ENCODE measurements around the gene UBTD1.

UBTD1 gene

DNA sequence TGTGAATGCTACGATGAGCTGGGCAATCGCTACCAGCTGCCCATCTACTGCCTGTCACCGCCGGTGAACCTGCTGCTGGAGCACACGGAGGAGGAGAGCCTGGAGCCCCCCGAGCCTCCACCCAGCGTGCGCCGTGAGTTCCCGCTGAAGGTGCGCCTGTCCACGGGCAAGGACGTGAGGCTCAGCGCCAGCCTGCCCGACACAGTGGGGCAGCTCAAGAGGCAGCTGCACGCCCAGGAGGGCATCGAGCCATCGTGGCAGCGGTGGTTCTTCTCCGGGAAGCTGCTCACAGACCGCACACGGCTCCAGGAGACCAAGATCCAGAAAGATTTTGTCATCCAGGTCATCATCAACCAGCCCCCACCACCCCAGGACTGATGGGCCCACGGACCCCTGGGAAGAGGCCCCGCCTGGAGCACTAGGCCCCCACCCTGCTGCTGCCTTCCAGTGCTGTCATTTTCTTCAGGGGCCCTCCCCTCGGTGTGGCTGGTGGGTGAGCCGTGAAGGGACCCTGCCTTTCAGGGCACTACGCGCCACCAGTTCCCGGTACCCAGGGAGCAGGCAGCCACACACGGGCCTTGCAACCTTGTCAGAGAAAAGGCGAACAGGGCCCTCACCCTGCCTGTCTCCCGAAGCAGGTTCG is 71.5 kb downstream of the UBTD1 start:
- TF ChIP-seq CTCF (IDR thresholded peaks at IDR 0.05; ENCODE audit: low read depth, low read length, missing control alignments), result no peak
- Histone ChIP-seq H3K4me3 (ENCODE audit: low read depth, low read length) (no peak overlapping the region), H3K36me3 (replicated peaks) (peaks cover 17% of the 10 kb centered on the region), H3K27ac (no peak overlapping the region), H3K27me3 (replicated peaks) (no peaks in the 10 kb centered on the region)
- in situ Hi-C loops (cut with HindIII; ENCODE audit: low pct_ligation_motif_present, low sequenced_read_pairs), result no loop called here
- no peak for DNase-seq

GRCh38 chr10:97570789-97571471 is 72.2 kb downstream of the UBTD1 start:
- Histone ChIP-seq H3K27ac (no peak overlapping the region), H3K36me3 (replicated peaks) (peaks cover 17% of the 10 kb centered on the region), H3K27me3 (replicated peaks) (no peaks in the 10 kb centered on the region), H3K4me3 (ENCODE audit: low read depth, low read length) (no peak overlapping the region)
- DNase-seq, result no peak
- in situ Hi-C loops (cut with HindIII; ENCODE audit: low pct_ligation_motif_present, low sequenced_read_pairs), result no loop called here
- TF ChIP-seq CTCF (IDR thresholded peaks at IDR 0.05; ENCODE audit: low read depth, low read length, missing control alignments), result no peak

DNA sequence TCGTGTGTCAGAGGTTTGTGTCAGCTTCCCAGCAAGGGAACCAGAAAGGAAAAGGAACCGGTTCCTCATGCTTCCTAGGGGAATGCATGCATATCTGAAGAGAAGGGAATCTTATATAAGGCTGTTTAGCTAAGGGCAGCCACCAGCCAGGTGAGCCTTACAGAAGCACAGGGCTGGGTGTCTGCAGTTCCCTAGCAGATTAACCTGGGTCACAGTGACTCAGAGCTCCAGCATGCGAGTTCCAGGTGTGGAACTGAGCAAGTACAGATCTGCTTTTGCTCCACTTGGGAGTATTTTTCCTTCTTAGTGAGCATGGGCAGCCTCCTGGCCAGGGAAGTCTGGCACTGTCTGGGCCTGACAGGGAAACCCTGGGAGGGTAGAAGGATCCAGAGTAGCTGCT is 72.9 kb downstream of the UBTD1 start:
- peaks cover 17% of the 10 kb centered on the region for H3K36me3 ChIP-seq (replicated peaks)
- TF ChIP-seq CTCF (IDR thresholded peaks at IDR 0.05; ENCODE audit: low read depth, low read length, missing control alignments), result no peak
- H3K27ac ChIP-seq, result no peak overlapping the region
- in situ Hi-C loops (cut with HindIII; ENCODE audit: low pct_ligation_motif_present, low sequenced_read_pairs), result no loop called here
- H3K4me3 ChIP-seq (ENCODE audit: low read depth, low read length), result no peak overlapping the region
- no peak for DNase-seq
- H3K27me3 ChIP-seq (replicated peaks), result no peaks in the 10 kb centered on the region

GRCh38 chr10:97572214-97572989 is 73.7 kb downstream of the UBTD1 start, which contains the start of gene ANKRD2:
ANKRD2 (plus strand) TSS chr10:97572779; CDS start chr10:97572789, 10 bp downstream.
- H3K27me3 ChIP-seq (replicated peaks), result no peaks in the 10 kb centered on the region
- peaks cover 17% of the 10 kb centered on the region for H3K36me3 ChIP-seq (replicated peaks)
- no peak within 1 kb of the TSS for H3K27ac ChIP-seq
- in situ Hi-C loops (cut with HindIII; ENCODE audit: low pct_ligation_motif_present, low sequenced_read_pairs), result no loop called here
- peak; percentile 53 for DNase-seq
- H3K4me3 ChIP-seq (ENCODE audit: low read depth, low read length), result no peak within 1 kb of the TSS
- TF ChIP-seq CTCF (IDR thresholded peaks at IDR 0.05; ENCODE audit: low read depth, low read length, missing control alignments), result peak; percentile 97

GRCh38 chr10:97573021-97573420 is 74.3 kb downstream of the UBTD1 start:
- Histone ChIP-seq H3K36me3 (replicated peaks) (peaks cover 17% of the 10 kb centered on the region), H3K4me3 (ENCODE audit: low read depth, low read length) (no peak overlapping the region), H3K27ac (no peak overlapping the region), H3K27me3 (replicated peaks) (no peaks in the 10 kb centered on the region)
- in situ Hi-C loops (cut with HindIII; ENCODE audit: low pct_ligation_motif_present, low sequenced_read_pairs), result no loop called here
- DNase-seq, result peak; percentile 25
- TF ChIP-seq CTCF (IDR thresholded peaks at IDR 0.05; ENCODE audit: low read depth, low read length, missing control alignments), result no peak

Data from brain microvascular endothelial cell (primary cell).